Heart right ventricle (tissue), 16 donors: ENCODE measurements around the gene PKNOX2. TPM values are rescaled to one million over a fixed set of nuclear protein-coding genes. Genes with fewer than 3 reads are reported as not detected.

Source experiments
- ATAC-seq, 8 donors: fragments of 200-7000 bp; cut with Tn5 transposase; one replicate each; pipeline ENCODE4 v1.9.1; 2020; ENCODE audit warnings: mild to moderate bottlenecking in 8 of 8, moderate library complexity in 8 of 8, moderate number of reproducible peaks in 1 of 8
- DNase-seq, 2 donors: peaks; one replicate each; pipeline ENCODE4 v3.0.0-alpha.2; 2020
- H3K27ac ChIP-seq, 10 donors: fragments of 200-600 bp; sonication (generic) in 2 of 10; one replicate each; pipeline versions ENCODE4 v1.5.0 to v1.8.0; 2020 to 2022; ENCODE audit warnings: mild to moderate bottlenecking in 3 of 10
- H3K27me3 ChIP-seq, 7 donors: fragments of 200-600 bp; one replicate each; pipeline ENCODE4 v1.8.0; 2021 to 2022; ENCODE audit warnings: mild to moderate bottlenecking in 2 of 7
- H3K36me3 ChIP-seq, 9 donors: fragments of 200-600 bp; sonication (generic) in 1 of 9; one replicate each; pipeline versions ENCODE4 v1.5.0 to v1.8.0; 2020 to 2022; ENCODE audit warnings: mild to moderate bottlenecking in 2 of 9
- H3K4me1 ChIP-seq, 9 donors: fragments of 200-600 bp; sonication (generic) in 1 of 9; one replicate each; pipeline versions ENCODE4 v1.5.0 to v1.8.0; 2020 to 2022; ENCODE audit warnings: mild to moderate bottlenecking in 4 of 9
- H3K4me3 ChIP-seq, 10 donors: fragments of 200-600 bp; sonication (generic) in 2 of 10; one replicate each; pipeline versions ENCODE4 v1.5.0 to v1.8.0; 2020 to 2022; ENCODE audit warnings: mild to moderate bottlenecking in 7 of 10, moderate library complexity in 2 of 10
- H3K9me3 ChIP-seq, 11 donors: fragments of 200-600 bp in 10 of 11; sonication (generic) in 2 of 11; one replicate each; pipeline versions ENCODE4 v1.5.0 to v1.8.0; 2013 to 2022; ENCODE audit warnings: mild to moderate bottlenecking in 2 of 11, control low read depth in 1 of 11, moderate library complexity in 1 of 11
- WGBS, 2 donors: extraction: QIAGEN DNeasy Blood & Tissue Kit; methylation state at CpG; one replicate each; pipeline ENCODE4 v1.1.7; 2013; ENCODE audit warnings: inconsistent platforms in 1 of 2; 5-methylcytosine and 5-hydroxymethylcytosine counted together
- intact Hi-C, 10 donors: fragments of 100-400 bp; cut with DNase I; formaldehyde crosslinking; loops; one replicate each; pipeline versions ENCODE4 v1.11.1 to v1.14.2; 2022
- polyA plus RNA-seq, 2 donors: library from polyadenylated mRNA; stranded (reverse); fragments of 200-250 nt; gene quantifications; one replicate each; pipeline ENCODE4 v1.2.3, GENCODE V29; 2013
- total RNA-seq, 10 donors: library from RNA; stranded (reverse); fragmentation: NEBNext Ultra II Directional in 3 of 10; extraction: Animal tissue kit (Norgen Biotek cat#: 25700) in 3 of 10; gene quantifications; one replicate each; pipeline versions ENCODE4 v1.2.1 to v1.2.4, GENCODE V29; 2021 to 2023
- TF ChIP-seq, protein P1 (sequence below), 9 donors: fragments of 200-600 bp; sonication (generic) in 2 of 9; IDR thresholded peaks; one replicate each; pipeline versions ENCODE4 v1.5.0 to v1.8.0; 2021 to 2022; ENCODE audit warnings: antibody characterized with exemption in 9 of 9, mild to moderate bottlenecking in 5 of 9, moderate library complexity in 1 of 9
- donor health status: Arrhythmogenic right ventricular cardiomyopathy.
- donor health status: ischemic (EF 13 %, LVEDD 7.1; RV severe dilation, severe dysfunction).
- donor health status: healthy with polysubstance abuse.
- donor health status: DM: no; HTN: yes; CAD: no.
- donor health status: DM: no; HTN: no; CAD: no.
- donor health status: ischemic (EF 25% LVEDD 6.9; RV normal size, moderate dysfunction).
- donor health status: ischemic (EF 25% LVEDD 5.7; RV mildly dilated, moderate dysfunction).
- donor health status: healthy.
- donor health status: DM: yes; HTN: yes; CAD: no.
- donor health status: Ischemic cardiomyopathy.
- donor health status: ischemic (EF 35%, LVEDD 5.7; RV mildly dilated, moderate dysfunction).
- donor health status: nonischemic (EF 11% LVEDD 7.7; RV severe dilation, severe dysfunction).
- donor health status: DM: yes; HTN: yes; CAD: no.
- donor health status: PGD.
- donor health status: ischemic (EF 29% LVEDD 5.4; RV normal size, mild dysfunction).
- donor health status: nonischemic (EF 23%, LVEDD 6.1; RV moderate dilation, normal function).

PKNOX2 gene
- total and polyA plus RNA-seq, 12 donors = 2.5 to 5.8 (median 4.5) TPM

DNA sequence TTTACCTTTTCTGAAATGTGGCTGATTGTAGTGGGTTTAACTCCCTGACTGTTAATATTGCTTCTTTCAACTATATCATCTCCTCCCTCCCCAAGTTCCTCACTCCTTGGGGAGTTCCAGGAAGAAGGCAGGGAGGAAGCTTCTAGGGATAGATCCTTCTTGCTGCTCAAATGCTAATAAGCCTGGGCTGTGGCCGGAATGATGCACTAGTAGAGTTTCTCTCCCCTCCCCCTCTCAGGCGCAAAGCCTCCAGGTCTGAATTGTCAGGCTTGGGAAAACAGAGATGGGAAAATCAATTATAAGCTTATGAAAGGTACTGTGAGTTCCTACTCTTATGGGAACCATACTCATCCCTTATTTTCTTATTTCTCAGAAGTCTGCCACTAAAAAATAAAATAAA, 300.7 kb downstream of the PKNOX2 start:
- DNase-seq (no peak), ATAC-seq (no peak)
- H3K4me1 ChIP-seq = no peaks in the 10 kb centered on the region
- no peaks in the 10 kb centered on the region for H3K9me3 ChIP-seq
- no peaks in the 10 kb centered on the region for H3K36me3 ChIP-seq
- H3K4me3 ChIP-seq = no peak overlapping the region
- no peak overlapping the region for H3K27ac ChIP-seq
- WGBS, 2 donors = 79 to 86% methylated on average over 2 of the region's 2 CpGs
- intact Hi-C loops = loop anchor here in 1 of 10 donors (10.0 kb wide), 1 partner anchor 100 kb away; the partner anchor contains the start of gene EI24
- no peaks in the 10 kb centered on the region for H3K27me3 ChIP-seq
- TF ChIP-seq, protein P1, sequence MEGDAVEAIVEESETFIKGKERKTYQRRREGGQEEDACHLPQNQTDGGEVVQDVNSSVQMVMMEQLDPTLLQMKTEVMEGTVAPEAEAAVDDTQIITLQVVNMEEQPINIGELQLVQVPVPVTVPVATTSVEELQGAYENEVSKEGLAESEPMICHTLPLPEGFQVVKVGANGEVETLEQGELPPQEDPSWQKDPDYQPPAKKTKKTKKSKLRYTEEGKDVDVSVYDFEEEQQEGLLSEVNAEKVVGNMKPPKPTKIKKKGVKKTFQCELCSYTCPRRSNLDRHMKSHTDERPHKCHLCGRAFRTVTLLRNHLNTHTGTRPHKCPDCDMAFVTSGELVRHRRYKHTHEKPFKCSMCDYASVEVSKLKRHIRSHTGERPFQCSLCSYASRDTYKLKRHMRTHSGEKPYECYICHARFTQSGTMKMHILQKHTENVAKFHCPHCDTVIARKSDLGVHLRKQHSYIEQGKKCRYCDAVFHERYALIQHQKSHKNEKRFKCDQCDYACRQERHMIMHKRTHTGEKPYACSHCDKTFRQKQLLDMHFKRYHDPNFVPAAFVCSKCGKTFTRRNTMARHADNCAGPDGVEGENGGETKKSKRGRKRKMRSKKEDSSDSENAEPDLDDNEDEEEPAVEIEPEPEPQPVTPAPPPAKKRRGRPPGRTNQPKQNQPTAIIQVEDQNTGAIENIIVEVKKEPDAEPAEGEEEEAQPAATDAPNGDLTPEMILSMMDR (IDR thresholded peaks at IDR 0.05) = no peak

DNA sequence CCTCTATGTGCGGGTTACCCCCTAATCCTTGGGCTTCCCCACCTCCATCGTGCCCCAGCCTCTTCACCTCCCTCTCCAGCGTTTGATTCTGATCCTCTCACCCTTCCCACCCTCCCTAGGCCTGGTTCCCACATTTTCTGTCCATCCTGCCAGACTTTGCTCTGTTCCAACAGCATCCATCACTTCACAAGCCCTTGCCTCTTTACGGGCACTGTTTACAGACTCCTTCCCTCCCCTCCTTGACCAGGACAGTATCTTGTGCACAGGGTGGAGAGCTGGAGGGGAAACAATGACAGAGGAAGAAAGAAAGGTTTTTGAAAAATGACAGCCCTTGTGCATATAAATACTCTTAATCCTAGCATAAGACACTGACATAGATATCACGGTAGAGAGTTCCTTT, 301.1 kb downstream of the PKNOX2 start:
- Histone ChIP-seq H3K36me3 (no peaks in the 10 kb centered on the region), H3K27me3 (no peaks in the 10 kb centered on the region), H3K27ac (no peak overlapping the region), H3K9me3 (no peaks in the 10 kb centered on the region), H3K4me3 (no peak overlapping the region), H3K4me1 (no peaks in the 10 kb centered on the region)
- TF ChIP-seq, protein P1 (IDR thresholded peaks at IDR 0.05) = no peak
- 65 to 67% methylated on average over 5 of the region's 5 CpGs for WGBS, 2 donors
- ATAC-seq = no peak
- no peak for DNase-seq
- intact Hi-C loops = loop anchor here in 1 of 10 donors (10.0 kb wide), 1 partner anchor 99 kb away; the partner anchor contains the start of gene EI24

GRCh38 chr11:125468025-125468424, 303.5 kb downstream of the PKNOX2 start:
- no peak for ATAC-seq
- Histone ChIP-seq H3K9me3 (no peaks in the 10 kb centered on the region), H3K27me3 (no peaks in the 10 kb centered on the region), H3K36me3 (no peaks in the 10 kb centered on the region), H3K27ac (no peak overlapping the region), H3K4me1 (no peaks in the 10 kb centered on the region), H3K4me3 (no peak overlapping the region)
- DNase-seq = no peak
- intact Hi-C loops = loop anchor here in 1 of 10 donors (10.0 kb wide), 1 partner anchor 97 kb away; the partner anchor contains the start of gene EI24
- TF ChIP-seq, protein P1 (IDR thresholded peaks at IDR 0.05) = no peak

- H3K27ac ChIP-seq = no peak overlapping the region
- H3K27me3 ChIP-seq = no peaks in the 10 kb centered on the region
- no peak overlapping the region for H3K4me3 ChIP-seq
- H3K4me1 ChIP-seq = no peaks in the 10 kb centered on the region
- TF ChIP-seq, protein P1 (IDR thresholded peaks at IDR 0.05) = no peak
- H3K9me3 ChIP-seq = no peaks in the 10 kb centered on the region
- intact Hi-C loops = loop anchor here in 1 of 10 donors (10.0 kb wide), 1 partner anchor 96 kb away; the partner anchor contains the start of gene EI24
- H3K36me3 ChIP-seq = no peaks in the 10 kb centered on the region
- DNase-seq = no peak
- 96 to 100% methylated on average over 2 of the region's 2 CpGs for WGBS, 2 donors
- ATAC-seq = no peak
These were observed 304.3 kb downstream of the PKNOX2 start for GRCh38 chr11:125468852-125469251.
